Dermis lymphatic vessel endothelial cell (primary cell): ENCODE data around the gene FRG2B. TPM values are rescaled to one million over a fixed set of nuclear protein-coding genes. Genes with fewer than 3 reads are reported as not detected.

ENCODE experiments used
- total RNA-seq: library from RNA; depleted of rRNA; stranded (reverse); fragments of >200 nt; gene quantifications from 2 replicates; pipeline ENCODE4 v1.2.1, GENCODE V29; 2014

Gene FRG2B
- total RNA-seq = not detected in 2 replicates

GRCh38 chr10:133626695-133627094 lies at the start of gene FRG2B:
Gene FRG2B (minus strand): TSS chr10:133626795. CDS start chr10:133626742, 53 bp downstream.

Other genes with a start within 250 kb of the FRG2B start
- gene PAOX, start 247.5 kb downstream of the FRG2B start, total RNA-seq = 4.5 and 7.9 TPM in 2 replicates
- 31.9 and 37.7 TPM in 2 replicates for gene MTG1, start 232.6 kb downstream of the FRG2B start, total RNA-seq
- not detected in 2 replicates for gene SPRN, start 202.2 kb downstream of the FRG2B start, total RNA-seq
- 0.54 and 0.60 TPM in 2 replicates for gene SCART1, start 172.8 kb downstream of the FRG2B start, total RNA-seq
- gene CYP2E1, start 99.4 kb downstream of the FRG2B start, total RNA-seq = 0.26 TPM in 1 of 2 replicates, not detected in the other
- gene SYCE1, start 61.2 kb downstream of the FRG2B start, total RNA-seq = not detected in 2 replicates